GM06990 (cell line): ENCODE data around the gene CEP112.

Experiments used
- DNase-seq: peaks from one replicate; pipeline ENCODE4 v3.0.0-alpha.2; 2011; ENCODE audit not compliant: insufficient read length; ENCODE audit errors: extremely low read depth
- H3K27me3 ChIP-seq: replicated peaks from 2 replicates; pipeline ENCODE4 v1.6.0; 2011; ENCODE audit warnings: low read length; ENCODE audit not compliant: control insufficient read depth, insufficient read depth
- H3K36me3 ChIP-seq: 2 replicates; pipeline ENCODE4 v1.5.1; 2011; ENCODE audit warnings: low read length; ENCODE audit not compliant: control insufficient read depth, insufficient read depth
- H3K4me3 ChIP-seq: replicated peaks from 2 replicates; pipeline ENCODE4 v1.5.1; 2011; ENCODE audit warnings: low read depth, mild to moderate bottlenecking, control low read depth, low read length
- CTCF ChIP-seq: IDR thresholded peaks from 2 replicates; pipeline ENCODE4 v1.5.1; 2011; ENCODE audit warnings: low read length, control low read depth, mild to moderate bottlenecking, inconsistent platforms; ENCODE audit not compliant: insufficient read depth, poor library complexity, severe bottlenecking

CEP112 gene

GRCh38 chr17:65592125-65592965 is 599.6 kb downstream of the CEP112 start:
- DNase-seq, result no peak
- H3K27me3 ChIP-seq, result no peaks in the 10 kb centered on the region; the same call in 1 of the 2 replicates
- TF ChIP-seq CTCF, result no peak
- H3K36me3 ChIP-seq, result no peaks in the 10 kb centered on the region
- H3K4me3 ChIP-seq, result no peak overlapping the region

GRCh38 chr17:65589321-65589720 is 602.6 kb downstream of the CEP112 start:
- H3K36me3 ChIP-seq, result no peaks in the 10 kb centered on the region
- no peak for TF ChIP-seq CTCF
- DNase-seq, result no peak

GRCh38 chr17:65588181-65588808 is 603.6 kb downstream of the CEP112 start:
- no peaks in the 10 kb centered on the region for H3K27me3 ChIP-seq
- H3K4me3 ChIP-seq, result no peak overlapping the region
- DNase-seq, result no peak
- no peaks in the 10 kb centered on the region for H3K36me3 ChIP-seq
- no peak for TF ChIP-seq CTCF

More at GRCh38 chr17:65589321-65589720, 602.6 kb downstream of the CEP112 start:
- no peaks in the 10 kb centered on the region for H3K27me3 ChIP-seq
- no peak overlapping the region for H3K4me3 ChIP-seq

GRCh38 chr17:65587534-65588180 is 604.3 kb downstream of the CEP112 start:
- Histone ChIP-seq H3K27me3 (no peaks in the 10 kb centered on the region), H3K4me3 (no peak overlapping the region), H3K36me3 (no peaks in the 10 kb centered on the region)
- no peak for TF ChIP-seq CTCF
- DNase-seq, result no peak

- TF ChIP-seq CTCF, result no peak
- H3K36me3 ChIP-seq, result no peaks in the 10 kb centered on the region
- DNase-seq, result no peak
- no peaks in the 10 kb centered on the region for H3K27me3 ChIP-seq
- no peak overlapping the region for H3K4me3 ChIP-seq
These were observed 605.0 kb downstream of the CEP112 start for GRCh38 chr17:65586899-65587298.
